NCI-H1436 treated with DMSO at 0.1 percent for 48 hours (cell line): ENCODE results near the gene RORC.
"Not testable (repeated sequence)": the region's sequence is repeated elsewhere in the genome, so short reads cannot be mapped to it uniquely, and the experiment has no call there.

Experiments used
- DNase-seq: peaks from one replicate; lab custom pipeline; 2025; lab: John Stamatoyannopoulos, UW

Gene RORC

DNA sequence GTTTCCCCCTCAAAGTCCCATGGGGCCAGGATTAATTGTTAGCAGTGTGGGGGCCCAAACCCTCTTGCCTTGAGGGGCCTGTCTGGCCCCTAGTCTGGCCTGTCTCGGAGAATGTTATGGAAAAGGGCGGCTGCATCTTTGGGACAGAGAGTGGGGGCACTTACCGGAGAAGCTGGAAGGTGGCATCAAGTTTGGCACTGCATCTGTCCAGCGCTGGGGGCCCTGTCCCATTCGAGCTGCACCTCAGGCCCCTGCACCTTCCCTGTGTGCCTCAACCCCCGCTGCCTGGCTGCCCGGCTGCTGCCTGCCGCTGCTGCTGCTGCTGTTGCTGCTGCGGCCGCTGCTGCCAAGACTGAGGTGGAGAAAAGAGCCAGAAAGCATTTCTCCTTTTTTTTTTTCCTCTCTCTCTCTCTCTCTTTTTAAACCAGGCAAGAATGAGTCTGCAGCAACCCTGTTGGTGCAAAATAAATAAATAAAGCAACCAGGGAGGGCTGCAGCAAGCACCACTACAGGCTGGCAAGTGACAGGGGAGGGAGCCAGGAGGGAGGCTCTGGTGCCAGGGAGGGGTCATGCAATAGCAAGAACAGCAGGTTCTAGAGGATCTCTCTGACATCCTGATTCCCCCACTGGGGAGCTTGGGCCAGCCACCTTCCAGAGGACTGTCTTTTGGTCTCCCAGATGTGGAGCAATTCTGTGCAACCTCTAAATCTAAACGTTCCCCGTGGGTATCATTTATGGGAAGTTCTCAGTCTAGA is 26.4 kb downstream of the RORC start, which contains the start of gene LINGO4:
TSS of gene LINGO4 (minus strand) at position 354 of the 755 bp plus-strand sequence. CDS start 2,715 bp downstream, outside the sequence.
- DNase-seq = no peak

- no peak for DNase-seq
These were observed 27.7 kb downstream of the RORC start for GRCh38 chr1:151803915-151804314.

GRCh38 chr1:151803164-151803563 is 28.4 kb downstream of the RORC start:
- DNase-seq = no peak

GRCh38 chr1:151802372-151802771 is 29.2 kb downstream of the RORC start:
- DNase-seq = no peak

DNA sequence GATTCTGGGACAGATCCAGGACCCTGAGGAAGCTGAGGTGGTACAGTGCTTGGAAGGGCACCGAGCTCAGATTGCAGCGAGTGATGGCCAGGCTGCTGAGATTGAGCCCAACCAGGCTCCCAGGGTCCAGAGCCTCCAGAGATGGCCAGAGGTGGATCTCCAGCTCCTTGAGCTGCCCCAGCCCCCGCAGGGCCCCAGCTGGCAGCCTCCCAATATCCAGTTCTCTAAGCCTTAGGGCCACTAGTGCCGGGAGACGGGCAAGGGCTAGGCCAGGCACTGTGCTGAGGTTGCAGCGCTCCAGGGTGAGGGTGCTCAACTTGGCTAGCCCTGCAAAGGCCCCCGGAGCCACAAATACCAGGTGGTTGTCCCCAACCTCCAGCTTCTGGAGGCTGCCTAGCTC is 29.8 kb downstream of the RORC start:
- no peak for DNase-seq

- DNase-seq = no peak
These were observed 30.2 kb downstream of the RORC start for GRCh38 chr1:151801310-151801820.

GRCh38 chr1:151800830-151801229 is 30.8 kb downstream of the RORC start:
- DNase-seq = no peak

DNA sequence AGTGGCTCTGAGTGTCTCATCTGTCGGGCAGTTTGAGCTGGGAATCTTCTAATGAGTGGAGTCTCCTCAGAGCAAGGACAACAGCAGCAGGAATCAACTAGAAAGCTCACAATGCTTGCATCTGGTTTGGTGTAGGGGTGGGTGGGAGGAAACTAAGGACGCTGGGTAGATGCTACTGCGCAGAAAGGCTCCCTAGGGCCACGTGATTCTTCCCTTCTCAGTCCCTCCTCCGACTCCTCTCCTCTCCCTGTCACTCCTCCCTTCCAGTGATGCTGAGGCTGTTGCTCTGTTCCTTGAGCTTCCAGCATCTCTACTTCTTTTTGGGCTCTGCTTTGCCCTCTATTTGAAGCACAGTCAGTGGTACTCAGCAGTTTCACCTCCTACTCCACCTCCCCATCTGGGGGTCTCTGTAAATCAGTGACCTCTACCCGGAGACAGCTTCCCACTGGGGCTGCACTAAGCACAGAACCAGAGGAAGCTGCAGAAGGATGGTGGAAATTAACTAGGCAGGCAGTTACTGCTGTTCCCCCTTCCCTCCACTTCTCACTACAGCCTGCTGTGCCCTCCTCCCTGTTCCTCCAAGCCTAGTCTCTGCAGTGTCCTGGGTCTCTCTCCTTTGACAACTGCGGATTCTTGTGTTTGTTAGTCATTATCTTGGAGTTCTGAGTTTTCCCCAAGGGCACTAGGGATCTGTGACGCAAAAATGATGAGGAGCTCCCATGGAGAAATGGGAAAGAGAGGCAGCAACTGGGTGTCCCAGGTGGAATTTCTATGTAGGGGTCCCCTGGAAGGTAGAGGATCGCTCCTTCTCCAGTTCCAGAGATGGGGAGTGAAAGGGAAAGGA is 32.2 kb downstream of the RORC start:
- DNase-seq = no peak

- DNase-seq = no peak
These were observed 33.0 kb downstream of the RORC start for GRCh38 chr1:151798571-151798970.

DNA sequence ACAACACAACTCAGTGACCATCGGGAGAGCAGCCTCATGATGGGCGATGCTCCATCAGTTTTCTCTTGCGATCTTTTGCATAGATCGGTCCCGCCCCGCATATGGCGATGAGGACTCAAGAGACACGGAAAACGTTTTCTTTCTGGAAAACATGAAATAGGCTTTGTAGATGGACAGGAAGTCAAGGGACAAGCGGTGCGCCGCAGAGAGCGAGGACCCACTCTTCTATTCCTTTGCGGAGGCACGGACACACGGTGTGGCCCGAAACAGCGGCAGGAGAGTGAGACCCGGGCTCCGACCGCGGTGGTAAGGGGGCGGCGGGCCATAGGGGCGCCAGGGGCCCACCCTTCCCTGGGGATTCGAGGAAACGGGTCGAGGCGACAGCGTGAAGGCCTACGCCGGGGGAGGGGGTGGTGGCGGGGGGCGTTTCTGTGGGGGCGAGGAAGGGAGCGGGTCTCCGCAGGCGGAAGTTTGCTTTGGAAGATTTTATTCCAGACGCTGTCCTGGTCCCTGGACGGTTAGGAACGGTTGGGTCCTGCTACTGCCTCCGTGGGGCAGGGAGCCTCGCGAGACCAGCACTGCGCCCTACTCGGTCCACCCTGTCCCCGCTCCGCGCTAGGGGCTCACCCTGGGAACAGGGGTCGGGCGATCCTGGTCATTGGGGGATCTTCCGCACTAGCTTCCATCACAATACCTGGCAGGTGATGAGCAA is 40.5 kb downstream of the RORC start:
- DNase-seq = no peak

- DNase-seq = peak; percentile 98
These were observed 41.3 kb downstream of the RORC start, which contains the start of gene TDRKH for GRCh38 chr1:151790071-151790939. Gene TDRKH, minus strand, starts transcription at chr1:151790500. Its CDS starts 7,478 bp downstream, at chr1:151783022.

DNA sequence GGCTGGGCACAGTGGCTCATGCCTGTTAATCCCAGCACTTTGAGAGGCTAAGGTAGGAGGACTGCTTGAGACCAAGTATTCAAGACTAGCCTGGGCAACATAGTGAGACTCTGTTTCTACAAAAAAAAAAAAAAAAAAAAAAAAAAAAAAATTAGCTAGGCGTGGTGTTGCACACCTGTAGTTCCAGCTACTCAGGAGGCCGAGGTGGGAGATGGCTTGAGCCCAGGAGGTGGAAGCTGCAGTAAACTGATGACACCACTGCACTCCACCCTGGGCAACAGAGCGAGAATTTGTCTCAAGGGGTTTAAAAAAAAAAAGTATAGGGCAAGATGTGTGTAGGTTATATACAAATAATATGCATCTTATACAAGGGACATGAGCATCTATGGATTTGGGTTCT is 43.9 kb downstream of the RORC start:
- no peak for DNase-seq

DNA sequence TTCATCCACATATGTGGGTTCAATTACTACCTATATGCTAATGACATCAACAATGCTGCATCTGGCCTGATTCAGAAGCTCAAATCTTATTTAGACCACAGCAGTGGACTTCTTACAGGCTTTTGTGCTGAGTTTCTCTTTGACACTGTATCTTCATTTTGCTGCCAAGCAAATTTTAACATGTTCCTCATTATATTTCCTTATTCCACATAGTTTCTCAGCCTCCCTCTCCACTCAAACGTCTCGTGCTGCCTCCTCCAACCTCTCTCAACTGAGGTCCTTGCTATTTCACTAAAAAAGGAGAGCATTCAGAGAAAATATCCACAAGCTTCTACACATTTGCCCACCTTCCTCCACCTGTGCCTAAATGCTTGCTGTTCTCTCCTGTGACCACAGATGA is 47.8 kb downstream of the RORC start:
- DNase-seq = no peak

DNA sequence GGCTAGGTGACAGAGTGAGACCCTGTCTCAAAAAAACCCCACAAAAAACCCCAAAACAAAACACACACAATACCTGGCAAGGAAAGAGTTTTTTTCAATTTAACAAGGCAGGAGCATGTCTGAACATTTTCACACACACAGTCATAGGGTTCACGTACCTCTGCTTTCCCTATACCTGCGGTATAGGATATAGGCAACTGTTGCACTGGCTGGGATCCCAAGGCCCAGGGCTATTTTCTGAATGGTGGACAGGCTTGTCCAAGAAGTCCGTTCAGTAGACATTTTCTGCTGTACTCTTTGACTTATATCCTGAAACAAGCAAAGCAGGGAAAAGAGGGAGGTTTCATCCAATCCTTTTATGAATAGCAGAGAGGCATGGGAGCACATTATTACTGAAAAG is 48.9 kb downstream of the RORC start:
- DNase-seq = no peak

- DNase-seq = not testable (repeated sequence)
These were observed 49.6 kb downstream of the RORC start for GRCh38 chr1:151782026-151782425.

- not testable (repeated sequence) for DNase-seq
These were observed 50.9 kb downstream of the RORC start for GRCh38 chr1:151780736-151781135.

- no peak for DNase-seq
These were observed 51.8 kb downstream of the RORC start for GRCh38 chr1:151779852-151780251.

- DNase-seq = no peak
These were observed 54.3 kb downstream of the RORC start for GRCh38 chr1:151777317-151777716.

DNA sequence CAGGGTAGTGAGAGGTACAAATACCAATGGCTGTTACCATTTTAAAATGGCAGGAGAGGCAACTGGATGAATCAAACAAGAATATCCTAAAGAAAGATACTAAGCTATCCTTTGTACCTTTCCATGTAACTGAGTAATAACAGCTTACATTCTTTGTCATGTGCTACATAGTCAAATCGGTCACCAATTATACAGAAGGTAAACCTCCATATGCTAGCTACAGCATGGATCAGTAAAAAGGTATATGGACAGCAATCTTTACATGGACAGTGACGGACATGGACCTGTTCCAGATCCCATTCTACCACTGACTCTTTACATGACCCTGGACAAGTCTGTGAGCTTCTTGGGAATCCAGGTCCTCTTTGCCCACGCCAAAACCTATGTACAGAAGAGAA is 54.9 kb downstream of the RORC start:
- no peak for DNase-seq

DNA sequence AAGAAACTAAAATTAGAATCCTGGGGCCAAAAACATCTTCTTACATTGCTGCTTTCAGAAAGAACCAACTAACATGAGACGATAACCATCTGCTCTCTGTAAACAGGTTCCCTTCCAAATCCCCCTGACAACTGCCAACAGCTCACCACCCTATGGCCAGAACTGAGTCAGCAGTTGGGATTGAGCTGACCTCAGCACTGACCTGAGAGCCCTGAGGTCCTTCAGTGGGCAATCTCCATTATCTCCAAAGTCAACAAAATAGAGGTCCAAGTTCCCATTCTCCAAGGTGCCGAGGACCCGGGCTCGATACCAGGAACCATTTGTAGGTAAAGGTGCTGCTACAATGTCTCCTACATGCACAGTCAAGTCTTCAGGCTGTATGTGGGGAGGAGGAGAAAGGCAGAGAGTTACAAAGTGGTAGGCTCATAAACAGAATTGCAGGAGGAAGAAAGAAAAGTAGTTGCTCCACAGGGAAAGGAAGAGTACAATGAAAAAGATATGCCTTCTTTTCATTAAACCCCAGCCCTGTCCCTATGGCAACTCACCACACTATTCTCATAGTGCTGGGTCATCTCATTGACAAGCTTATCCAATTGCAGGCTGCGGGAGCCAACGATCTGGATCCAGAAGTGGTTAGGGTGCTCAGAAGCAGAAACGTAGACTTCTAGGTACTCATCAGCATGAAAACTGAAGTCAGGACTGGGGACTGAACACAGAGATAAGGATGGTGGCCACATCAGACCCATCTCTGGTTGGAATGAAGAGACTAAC is 55.5 kb downstream of the RORC start:
- DNase-seq = no peak
